Activated CD8-positive, alpha-beta memory T cell treated with anti-CD3 and anti-CD28 coated beads for 36 hours (primary cell): ENCODE data around the gene CUL7. TPM values are rescaled to one million over a fixed set of nuclear protein-coding genes. Genes with fewer than 3 reads are reported as not detected.
"Not testable (repeated sequence)": the region's sequence is repeated elsewhere in the genome, so short reads cannot be mapped to it uniquely, and the experiment has no call there.

Experiments
- CTCF ChIA-PET: fragments of 350-600 bp; sonication (Branson Sonifier 250); formaldehyde crosslinking; loops from one replicate; lab custom pipeline; 2021; ENCODE audit warnings: antibody characterized with exemption; lab: Charles Lee
- POLR2A ChIA-PET: fragments of 350-600 bp; sonication (Branson Sonifier 250); formaldehyde crosslinking; loops from one replicate; lab custom pipeline; 2021; ENCODE audit warnings: antibody characterized with exemption; lab: Charles Lee
- total RNA-seq, 2 experiments: library from RNA; stranded (reverse); gene quantifications; one replicate each; pipeline ENCODE4 v1.2.3, GENCODE V29; 2021

Gene CUL7
- total RNA-seq, 2 experiments from 2014 or later: 11.6 to 11.7 TPM

DNA sequence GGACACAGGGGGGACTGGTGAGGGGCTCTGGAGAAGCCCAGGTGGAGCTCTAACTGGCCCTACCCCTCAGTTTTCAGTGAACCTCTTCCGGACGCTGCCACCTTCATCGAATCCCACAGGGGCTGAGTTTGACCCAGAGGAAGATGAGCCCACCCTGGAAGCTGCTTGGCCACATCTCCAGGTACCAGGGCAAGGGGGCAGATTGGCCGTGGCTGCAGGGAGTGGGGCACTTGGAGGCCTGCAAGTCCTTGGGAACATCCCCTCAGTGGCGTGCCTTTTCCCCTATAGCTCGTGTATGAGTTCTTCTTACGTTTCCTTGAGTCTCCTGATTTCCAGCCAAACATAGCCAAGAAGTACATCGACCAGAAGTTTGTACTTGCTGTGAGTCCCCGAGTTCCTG lies 46.5 kb downstream of the CUL7 start:
- POLR2A ChIA-PET: interaction anchor here (0.8 kb wide), 1 partner anchor 17 kb away, joined by 4 read pairs; no protein-coding TSS in a partner anchor
- CTCF ChIA-PET: no interaction called here

DNA sequence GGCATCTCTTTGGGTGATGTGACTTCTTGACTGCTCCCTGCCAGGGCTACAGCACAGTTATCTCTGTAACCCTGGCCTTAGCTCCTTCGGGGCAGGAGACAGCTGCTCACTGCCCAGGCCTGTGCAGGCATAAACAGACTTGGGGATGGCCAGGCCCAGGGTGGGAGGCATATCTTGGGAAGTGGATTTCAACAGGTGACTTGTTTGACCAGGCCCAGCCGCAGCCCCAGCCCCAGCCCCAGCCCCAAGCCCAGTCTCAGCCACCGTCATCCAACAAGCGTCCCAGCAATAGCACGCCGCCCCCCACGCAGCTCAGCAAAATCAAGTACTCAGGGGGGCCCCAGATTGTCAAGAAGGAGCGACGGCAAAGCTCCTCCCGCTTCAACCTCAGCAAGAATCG lies 47.4 kb downstream of the CUL7 start:
- ChIA-PET POLR2A (interaction anchor here (1.3 kb wide), 1 partner anchor 23 kb away, joined by 3 read pairs; no protein-coding TSS in a partner anchor), CTCF (no interaction called here)

DNA sequence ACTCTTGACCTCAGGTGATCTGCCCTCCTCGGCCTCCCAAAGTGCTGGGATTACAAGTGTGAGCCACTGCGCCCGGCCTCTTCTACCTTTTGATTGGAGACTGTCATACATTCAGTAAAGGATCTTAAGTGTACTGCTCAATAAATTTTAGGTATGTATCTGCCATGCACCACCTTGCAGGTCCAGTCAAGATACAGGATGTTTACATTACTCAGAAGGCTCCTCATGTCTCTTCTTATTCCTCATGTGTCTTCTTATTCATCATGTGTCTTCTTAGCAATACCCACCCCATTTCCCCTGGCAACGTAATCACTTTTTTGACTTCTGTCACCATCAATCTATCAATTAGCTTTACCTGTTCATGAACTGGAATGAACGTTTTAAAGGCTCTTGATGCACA lies 47.8 kb downstream of the CUL7 start:
- CTCF ChIA-PET: no interaction called here
- POLR2A ChIA-PET: interaction anchor here (1.3 kb wide), 1 partner anchor 23 kb away, joined by 3 read pairs; no protein-coding TSS in a partner anchor

- ChIA-PET POLR2A (no interaction called here), CTCF (interaction anchor here (0.8 kb wide), 1 partner anchor 57 kb away, joined by 3 read pairs; the partner anchor contains the start of genes KLC4 and MRPL2)
These were observed 51.8 kb downstream of the CUL7 start for GRCh38 chr6:43001843-43002242.

GRCh38 chr6:42998205-42998604 lies 55.4 kb downstream of the CUL7 start:
- CTCF ChIA-PET, POLR2A ChIA-PET: not testable (repeated sequence)

GRCh38 chr6:42996513-42996912 lies 57.1 kb downstream of the CUL7 start:
- CTCF ChIA-PET: no interaction called here
- POLR2A ChIA-PET: no interaction called here

DNA sequence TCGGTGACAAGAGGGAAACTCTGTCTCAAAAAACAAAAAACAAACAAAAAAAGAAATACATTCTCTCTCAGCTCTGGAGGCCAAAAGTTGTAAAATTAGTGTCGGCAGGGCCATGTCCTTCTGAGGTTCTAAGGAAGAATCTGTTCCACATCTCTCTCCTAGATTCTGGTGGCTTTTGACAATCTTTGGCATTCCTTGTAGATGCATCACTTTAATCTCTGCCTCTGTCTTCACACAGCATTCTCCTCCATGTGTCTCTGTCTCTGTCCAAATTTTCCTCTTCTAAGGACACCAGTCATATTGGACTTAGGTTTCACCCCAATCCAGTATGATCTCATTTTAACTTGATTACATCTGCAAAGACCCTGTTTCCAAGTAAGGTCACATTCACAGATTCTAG lies 60.2 kb downstream of the CUL7 start:
- CTCF ChIA-PET: no interaction called here

DNA sequence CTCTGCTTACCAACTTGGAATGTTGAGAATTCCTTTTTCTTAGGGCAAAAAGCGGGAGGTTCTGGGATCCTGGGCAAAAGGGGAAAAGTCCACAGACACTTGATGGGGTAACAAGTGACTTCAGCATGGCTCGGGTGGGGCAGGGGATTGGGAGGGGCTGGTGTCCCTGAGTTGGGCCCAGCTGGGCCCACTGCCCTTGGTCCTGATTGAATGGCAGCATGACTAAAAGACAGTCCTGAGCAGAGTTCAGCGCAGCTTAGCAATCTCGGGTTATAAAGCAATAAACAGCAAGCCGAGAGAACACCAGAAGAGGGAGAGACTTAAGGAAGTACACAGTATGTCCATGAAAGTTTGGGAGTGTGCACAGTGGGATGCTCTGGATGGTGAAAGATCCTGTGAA lies 63.7 kb downstream of the CUL7 start:
- CTCF ChIA-PET: no interaction called here
- POLR2A ChIA-PET: interaction anchor here (1.3 kb wide), 1 partner anchor 17 kb away, joined by 4 read pairs; no protein-coding TSS in a partner anchor

More for the DNA sequence above, 60.2 kb downstream of the CUL7 start:
- POLR2A ChIA-PET: interaction anchor here (0.6 kb wide), 1 partner anchor 171 kb away, joined by 8 read pairs; no protein-coding TSS in a partner anchor

DNA sequence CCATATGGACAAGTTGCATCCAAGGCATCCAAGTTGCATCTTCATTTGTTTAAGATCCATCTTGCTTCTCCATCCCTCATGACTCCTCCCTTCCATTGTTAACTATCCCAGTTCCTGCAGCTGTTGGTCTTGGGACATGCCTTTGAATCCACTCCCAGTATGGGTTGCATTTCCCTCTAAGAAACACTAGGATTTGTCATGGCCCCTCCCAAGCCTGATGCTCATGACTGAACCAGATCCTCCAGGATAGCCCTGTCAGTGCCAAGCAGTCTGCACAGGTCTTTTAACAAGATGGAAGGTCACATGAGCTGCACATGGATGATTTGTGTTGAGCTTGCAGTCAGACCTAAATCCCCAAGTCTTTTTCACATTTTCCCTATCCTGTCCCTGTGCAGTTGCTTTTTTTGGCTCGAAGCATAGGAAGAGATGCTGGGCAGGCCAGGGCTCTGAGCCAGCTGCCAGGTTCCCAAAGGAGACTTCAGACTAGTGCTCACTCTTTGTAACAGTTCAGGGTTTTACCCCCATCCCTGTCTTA lies 65.1 kb downstream of the CUL7 start:
- POLR2A ChIA-PET: no interaction called here

More for the DNA sequence above, 65.1 kb downstream of the CUL7 start:
- CTCF ChIA-PET: interaction anchor here (1.5 kb wide), 1 partner anchor 241 kb away, joined by 5 read pairs; the partner anchor contains the start of gene DNPH1

Other genes starting within 250 kb of the CUL7 start
- gene RPL7L1, start 174.2 kb downstream of the CUL7 start, total RNA-seq: 100 to 1,000 TPM; 205 to 206 TPM
- not detected for gene PTCRA, start 137.8 kb downstream of the CUL7 start, total RNA-seq
- 10 to 100 TPM; 48.8 to 50.2 TPM for gene CNPY3, start 124.4 kb downstream of the CUL7 start, total RNA-seq
- gene GNMT, start 93.1 kb downstream of the CUL7 start, total RNA-seq: under 1 TPM; 0.23 to 0.59 TPM
- 10 to 100 TPM; 18.9 to 19.4 TPM for gene PEX6, start 74.7 kb downstream of the CUL7 start, total RNA-seq
- 10 to 100 TPM; 50.3 to 52.1 TPM for gene PPP2R5D, start 69.3 kb downstream of the CUL7 start, total RNA-seq
- gene MEA1, start 39.9 kb downstream of the CUL7 start, total RNA-seq: 100 to 1,000 TPM; 105 to 109 TPM
- 10 to 100 TPM; 71.1 to 71.4 TPM for gene KLHDC3, start 39.6 kb downstream of the CUL7 start, total RNA-seq
- 100 to 1,000 TPM; 101 to 103 TPM for gene RRP36, start 32.2 kb downstream of the CUL7 start, total RNA-seq
- gene MRPL2, start 5.6 kb upstream of the CUL7 start, total RNA-seq: 100 to 1,000 TPM in 1 of 2 experiments, 10 to 100 TPM in 1; 97.2 to 108 TPM
- 1 to 10 TPM; 7.4 to 8.2 TPM for gene KLC4, start 5.8 kb upstream of the CUL7 start, total RNA-seq
- gene PTK7, start 22.5 kb upstream of the CUL7 start, total RNA-seq: 1 to 10 TPM; 1.2 to 1.6 TPM
- 10 to 100 TPM; 52.0 to 54.2 TPM for gene SRF, start 117.4 kb upstream of the CUL7 start, total RNA-seq
- gene CUL9, start 128.3 kb upstream of the CUL7 start, total RNA-seq: 10 to 100 TPM; 32.9 to 34.9 TPM
- 10 to 100 TPM; 66.1 to 68.2 TPM for gene DNPH1, start 175.6 kb upstream of the CUL7 start, total RNA-seq
- under 1 TPM; 0.65 to 0.67 TPM for gene TTBK1, start 189.6 kb upstream of the CUL7 start, total RNA-seq
- not detected for gene SLC22A7, start 244.4 kb upstream of the CUL7 start, total RNA-seq